Peyer's patch (tissue), 4 donors: Measurements from ENCODE around the gene ILF3. TPM values are rescaled to one million over a fixed set of nuclear protein-coding genes. Genes with fewer than 3 reads are reported as not detected.

Source experiments
- DNase-seq, 3 donors: peaks; one replicate each; pipeline ENCODE4 v3.0.0-alpha.2; 2017 to 2019
- H3K27ac ChIP-seq, 4 donors: fragments of 200-600 bp; sonication (generic); one replicate each; pipeline ENCODE4 v1.5.1; 2016 to 2019
- H3K27me3 ChIP-seq, 2 donors: fragments of 200-600 bp; sonication (generic); one replicate each; pipeline ENCODE4 v1.5.1; 2019
- H3K36me3 ChIP-seq, 3 donors: fragments of 200-600 bp; sonication (generic); one replicate each; pipeline ENCODE4 v1.5.1; 2016 to 2019
- H3K4me1 ChIP-seq, 4 donors: fragments of 200-600 bp; sonication (generic); one replicate each; pipeline ENCODE4 v1.5.1; 2016 to 2019
- H3K4me3 ChIP-seq, 4 donors: fragments of 200-600 bp; sonication (generic); 1 replicate in 3 of 4; 2 replicates in 1 of 4; pipeline ENCODE4 v1.5.1; 2016 to 2019; ENCODE audit warnings: mild to moderate bottlenecking in 1 of 4
- H3K9me3 ChIP-seq, 4 donors: fragments of 200-600 bp; sonication (generic); one replicate each; pipeline ENCODE4 v1.5.1; 2016 to 2019; ENCODE audit warnings: mild to moderate bottlenecking in 1 of 4
- POLR2A ChIP-seq, 2 donors: fragments of 450-650 bp; IDR thresholded peaks; one replicate each; pipeline ENCODE4 v1.5.1; 2017; ENCODE audit warnings: antibody characterized with exemption in 2 of 2, mild to moderate bottlenecking in 2 of 2, moderate library complexity in 2 of 2
- total RNA-seq, 4 donors: library from RNA; depleted of rRNA; stranded (reverse); fragments of >200 nt; gene quantifications; one replicate each; pipeline ENCODE4 v1.1.0, GENCODE V29; 2016
- TF ChIP-seq, protein P1 (sequence below), 6 experiments: fragments of 450-650 bp in 4 of 6; fragments of 200-600 bp in 2 of 6; sonication (generic) in 1 of 6; IDR thresholded peaks; one replicate each; pipeline ENCODE4 v1.5.1; 2017 to 2019; ENCODE audit warnings: antibody characterized with exemption in 6 of 6, mild to moderate bottlenecking in 3 of 6, moderate library complexity in 1 of 6

The ILF3 gene
- total RNA-seq, 4 donors from 2014 or later = 73.4 to 227 (median 139) TPM

DNA sequence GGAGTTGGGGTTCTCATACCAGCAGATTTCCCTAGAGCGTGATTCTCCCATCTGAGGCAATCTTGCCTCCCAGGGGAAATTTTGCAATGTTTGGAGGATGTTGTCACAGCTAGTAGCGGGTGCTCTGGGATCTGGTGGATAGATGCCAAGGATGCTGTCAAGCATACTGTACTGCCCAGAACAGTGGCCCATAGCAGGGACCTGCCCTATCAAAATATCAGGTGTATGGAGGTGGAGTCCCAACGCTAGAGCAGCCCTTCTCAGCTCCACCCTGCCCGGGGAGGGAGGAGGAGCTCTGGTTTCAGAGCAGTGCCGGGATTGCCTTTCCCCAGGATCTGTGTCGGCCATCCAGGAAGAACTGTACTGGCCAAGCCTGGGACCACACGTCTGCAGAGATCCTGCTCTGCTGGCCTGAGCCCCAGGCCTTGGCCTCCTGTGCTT lies 36.2 kb downstream of the ILF3 start:
- Histone ChIP-seq H3K27me3 (no peaks in the 10 kb centered on the region), H3K36me3 (peaks cover 0 to 72% (median 0%) of the 10 kb centered on the region in 3 donors), H3K27ac (no peak overlapping the region), H3K4me3 (no peak overlapping the region), H3K9me3 (no peaks in the 10 kb centered on the region), H3K4me1 (peaks cover 0 to 4% (median 2%) of the 10 kb centered on the region in 4 donors)
- DNase-seq = no peak
- TF ChIP-seq POLR2A (IDR thresholded peaks at IDR 0.05) = no peak
- TF ChIP-seq, protein P1, sequence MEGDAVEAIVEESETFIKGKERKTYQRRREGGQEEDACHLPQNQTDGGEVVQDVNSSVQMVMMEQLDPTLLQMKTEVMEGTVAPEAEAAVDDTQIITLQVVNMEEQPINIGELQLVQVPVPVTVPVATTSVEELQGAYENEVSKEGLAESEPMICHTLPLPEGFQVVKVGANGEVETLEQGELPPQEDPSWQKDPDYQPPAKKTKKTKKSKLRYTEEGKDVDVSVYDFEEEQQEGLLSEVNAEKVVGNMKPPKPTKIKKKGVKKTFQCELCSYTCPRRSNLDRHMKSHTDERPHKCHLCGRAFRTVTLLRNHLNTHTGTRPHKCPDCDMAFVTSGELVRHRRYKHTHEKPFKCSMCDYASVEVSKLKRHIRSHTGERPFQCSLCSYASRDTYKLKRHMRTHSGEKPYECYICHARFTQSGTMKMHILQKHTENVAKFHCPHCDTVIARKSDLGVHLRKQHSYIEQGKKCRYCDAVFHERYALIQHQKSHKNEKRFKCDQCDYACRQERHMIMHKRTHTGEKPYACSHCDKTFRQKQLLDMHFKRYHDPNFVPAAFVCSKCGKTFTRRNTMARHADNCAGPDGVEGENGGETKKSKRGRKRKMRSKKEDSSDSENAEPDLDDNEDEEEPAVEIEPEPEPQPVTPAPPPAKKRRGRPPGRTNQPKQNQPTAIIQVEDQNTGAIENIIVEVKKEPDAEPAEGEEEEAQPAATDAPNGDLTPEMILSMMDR (IDR thresholded peaks at IDR 0.05) = no peak

DNA sequence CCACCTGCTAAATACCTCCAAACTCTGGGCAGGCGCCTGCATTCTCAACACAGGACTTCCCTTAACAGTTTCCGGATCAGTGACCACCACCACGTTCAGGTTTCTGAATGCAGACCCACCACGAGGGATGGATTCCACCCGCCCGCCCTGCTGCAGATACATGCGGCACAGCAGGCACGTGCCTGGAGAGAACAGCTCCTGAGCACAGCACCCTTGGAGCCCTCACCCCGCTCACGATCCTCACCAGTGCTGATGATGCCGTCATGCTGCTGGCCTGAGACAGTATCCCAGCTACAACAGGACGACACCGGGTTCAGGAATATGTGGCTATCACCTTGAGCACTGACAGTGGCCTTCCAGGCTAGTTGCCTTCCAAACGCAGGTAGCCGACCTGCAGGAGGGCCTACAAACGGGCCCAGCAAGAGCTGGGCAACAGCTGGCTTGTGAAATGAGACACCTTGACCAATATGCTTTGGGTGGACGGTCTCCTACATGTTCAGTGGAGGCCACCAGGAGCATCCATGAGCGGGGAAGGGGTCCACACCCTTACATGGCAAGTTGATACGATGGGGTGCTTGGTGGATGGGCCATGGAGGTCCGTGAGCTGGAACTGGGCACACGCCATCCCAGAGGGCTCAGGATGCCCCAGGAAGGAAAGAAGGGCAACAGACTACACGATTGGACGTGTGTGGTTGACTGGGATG lies 37.2 kb downstream of the ILF3 start:
- Histone ChIP-seq H3K36me3 (peaks cover 0 to 62% (median 0%) of the 10 kb centered on the region in 3 donors), H3K27me3 (no peaks in the 10 kb centered on the region), H3K4me3 (no peak overlapping the region), H3K9me3 (peaks cover 0 to 4% (median 0%) of the 10 kb centered on the region in 4 donors), H3K4me1 (peaks cover 0 to 10% (median 7%) of the 10 kb centered on the region in 4 donors), H3K27ac (no peak overlapping the region)
- TF ChIP-seq POLR2A (IDR thresholded peaks at IDR 0.05) = no peak
- TF ChIP-seq, protein P1 (IDR thresholded peaks at IDR 0.05) = no peak
- no peak for DNase-seq

DNA sequence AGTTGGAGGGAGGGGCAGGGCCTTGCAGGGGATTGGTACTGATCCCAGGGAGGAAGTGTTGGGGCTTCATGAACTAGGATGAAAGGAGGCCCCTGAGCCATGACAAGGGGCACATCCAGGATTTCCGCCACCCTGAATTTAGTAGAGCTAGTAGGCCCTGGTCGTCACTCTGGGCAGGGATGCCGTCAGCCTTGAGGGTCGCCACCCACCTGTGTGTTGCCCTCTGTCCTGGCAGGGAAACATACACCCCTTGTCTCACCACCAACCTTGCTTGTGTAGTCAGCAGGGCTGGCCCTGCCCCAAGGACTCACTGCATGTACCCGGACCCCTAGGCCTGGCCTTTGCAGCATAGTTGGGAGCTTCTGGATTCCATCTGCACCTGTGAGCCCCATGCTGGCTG lies 37.7 kb downstream of the ILF3 start:
- Histone ChIP-seq H3K27me3 (no peaks in the 10 kb centered on the region), H3K4me3 (no peak overlapping the region), H3K9me3 (peaks cover 0 to 4% (median 0%) of the 10 kb centered on the region in 4 donors), H3K4me1 (peaks cover 0 to 10% (median 7%) of the 10 kb centered on the region in 4 donors), H3K36me3 (peaks cover 0 to 56% (median 0%) of the 10 kb centered on the region in 3 donors), H3K27ac (no peak overlapping the region)
- no peak for DNase-seq
- TF ChIP-seq POLR2A (IDR thresholded peaks at IDR 0.05) = no peak
- TF ChIP-seq, protein P1 (IDR thresholded peaks at IDR 0.05) = no peak

DNA sequence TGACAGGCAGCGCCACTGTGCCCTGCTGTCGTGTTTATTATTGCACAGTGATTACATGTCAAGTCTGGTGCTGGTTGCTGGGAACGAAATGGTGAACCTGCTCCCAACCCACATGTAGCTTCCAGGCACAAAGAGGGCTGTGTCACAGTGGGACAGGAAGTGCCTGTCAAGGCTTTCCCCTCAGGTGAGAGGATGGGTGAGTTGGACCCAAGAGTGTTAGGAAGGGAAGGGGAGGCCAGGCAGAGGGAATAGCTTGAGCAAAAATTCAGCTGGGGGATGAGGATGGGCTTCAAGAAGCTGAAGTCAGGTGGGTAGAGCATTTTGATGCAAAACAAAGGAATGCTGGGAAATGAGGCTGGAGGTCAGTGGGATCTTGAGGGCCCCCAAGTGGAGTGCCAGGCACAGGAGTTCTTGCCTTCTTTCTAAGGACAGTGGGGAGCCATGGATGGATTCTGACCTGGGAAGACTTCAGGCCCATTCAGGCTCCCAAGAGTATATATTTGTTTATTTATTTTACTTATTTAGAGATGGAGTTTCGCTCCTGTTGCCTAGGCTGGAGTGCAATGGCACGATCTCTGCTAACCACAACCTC lies 38.6 kb downstream of the ILF3 start:
- H3K9me3 ChIP-seq = peaks cover 0 to 4% (median 0%) of the 10 kb centered on the region in 4 donors
- no peak overlapping the region for H3K4me3 ChIP-seq
- H3K36me3 ChIP-seq = peaks cover 0 to 47% (median 0%) of the 10 kb centered on the region in 3 donors
- no peak for DNase-seq
- H3K4me1 ChIP-seq = peaks cover 0 to 10% (median 7%) of the 10 kb centered on the region in 4 donors
- H3K27ac ChIP-seq = no peak overlapping the region
- no peaks in the 10 kb centered on the region for H3K27me3 ChIP-seq
- TF ChIP-seq, protein P1 (IDR thresholded peaks at IDR 0.05) = no peak
- no peak for TF ChIP-seq POLR2A (IDR thresholded peaks at IDR 0.05)

DNA sequence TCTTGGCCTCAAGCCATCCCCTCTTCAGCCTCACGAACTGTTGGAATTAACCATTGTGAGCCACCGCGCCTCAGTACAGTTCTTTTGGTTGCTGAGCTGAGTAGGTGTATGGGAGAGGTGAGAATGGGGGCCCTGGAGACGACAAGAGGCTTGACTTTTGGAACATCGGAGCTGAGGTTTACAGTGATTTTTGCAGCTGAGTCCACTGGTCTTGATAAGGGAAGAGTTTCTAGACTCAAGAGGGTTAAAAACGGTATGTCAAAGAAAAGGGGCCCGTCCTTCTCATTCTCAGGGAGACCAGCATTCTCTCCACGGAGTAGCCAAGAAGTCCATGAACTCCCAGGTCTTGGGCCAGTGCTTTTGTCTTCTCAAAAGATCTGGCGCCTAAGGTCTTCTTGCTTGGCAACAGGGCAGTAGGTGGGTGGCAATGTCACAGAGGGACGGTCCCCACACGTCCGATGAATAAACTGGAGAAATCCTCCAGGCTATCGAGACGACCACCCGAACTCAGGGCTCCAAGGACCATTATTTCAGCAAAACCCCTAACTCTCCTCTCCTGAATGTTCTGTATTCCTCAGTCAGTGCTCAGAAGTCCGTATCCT lies 40.7 kb downstream of the ILF3 start:
- no peak overlapping the region for H3K4me3 ChIP-seq
- H3K27me3 ChIP-seq = no peaks in the 10 kb centered on the region
- no peak for DNase-seq
- TF ChIP-seq, protein P1 (IDR thresholded peaks at IDR 0.05) = no peak
- no peak for TF ChIP-seq POLR2A (IDR thresholded peaks at IDR 0.05)
- H3K27ac ChIP-seq = no peak overlapping the region
- peaks cover 0 to 4% (median 0%) of the 10 kb centered on the region in 4 donors for H3K9me3 ChIP-seq
- peaks cover 0 to 10% (median 7%) of the 10 kb centered on the region in 4 donors for H3K4me1 ChIP-seq
- peaks cover 0 to 27% (median 0%) of the 10 kb centered on the region in 3 donors for H3K36me3 ChIP-seq
